Measurements from ENCODE around the gene RAB7B. TPM values are rescaled to one million over a fixed set of nuclear protein-coding genes. Genes with fewer than 3 reads are reported as not detected.

RAB7B gene
- total RNA-seq, 2 experiments from 2014 or later, result not detected

- Histone ChIP-seq H3K27ac (ENCODE audit: low read depth, low read length, poor library complexity, severe bottlenecking) (no peak overlapping the region), H4K20me1 (ENCODE audit: insufficient read depth, low read length) (no peaks in the 10 kb centered on the region), H3K79me2 (ENCODE audit: insufficient read depth, low read depth, low read length) (no peaks in the 10 kb centered on the region), H3K9me3 (ENCODE audit: low read length) (no peaks in the 10 kb centered on the region), H2AFZ (ENCODE audit: low read length) (no peak overlapping the region), H3K4me3 (ENCODE audit: low read depth, low read length, poor library complexity, severe bottlenecking) (no peak overlapping the region), H3K4me2 (ENCODE audit: low read length) (no peak overlapping the region), H3K36me3 (ENCODE audit: insufficient read depth, low read length) (no peaks in the 10 kb centered on the region), H3K9me2 (ENCODE audit: insufficient read depth, low read length) (no peaks in the 10 kb centered on the region), H3K4me1 (ENCODE audit: insufficient read depth, low read length, poor library complexity, severe bottlenecking) (no peaks in the 10 kb centered on the region)
- BruUV-seq (replicated peaks), result no TSS peak
- ChIA-PET CTCF (ENCODE audit: unreplicated experiment) (interaction anchor here (0.9 kb wide), 1 partner anchor 12 kb away, joined by 3 read pairs; no protein-coding TSS in a partner anchor), POLR2A (no interaction called here)
- no peak for TF ChIP-seq EZH2phosphoT487 (IDR thresholded peaks at IDR 0.05; ENCODE audit: borderline replicate concordance, low read depth, low read length)
- TF ChIP-seq CTCF (conservative IDR thresholded peaks at IDR 0.05; ENCODE audit: low read length), result no peak
- intact Hi-C loops (cut with micrococcal nuclease; ENCODE audit: unreplicated experiment), result no loop called here
- no peak for DNase-seq (ENCODE audit: low spot score)
These were observed 37.9 kb downstream of the RAB7B start for GRCh38 chr1:205965036-205965884.

GRCh38 chr1:205963352-205964155, 39.6 kb downstream of the RAB7B start:
- TF ChIP-seq EZH2phosphoT487 (IDR thresholded peaks at IDR 0.05; ENCODE audit: borderline replicate concordance, low read depth, low read length) (no peak), CTCF (conservative IDR thresholded peaks at IDR 0.05; ENCODE audit: low read length) (no peak)
- no peak for DNase-seq (ENCODE audit: low spot score)
- H3K4me2 ChIP-seq (ENCODE audit: low read length), result no peak overlapping the region
- no peak overlapping the region for H2AFZ ChIP-seq (ENCODE audit: low read length)
- no peaks in the 10 kb centered on the region for H3K4me1 ChIP-seq (ENCODE audit: insufficient read depth, low read length, poor library complexity, severe bottlenecking)
- H3K79me2 ChIP-seq (ENCODE audit: insufficient read depth, low read depth, low read length), result no peaks in the 10 kb centered on the region
- H3K36me3 ChIP-seq (ENCODE audit: insufficient read depth, low read length), result no peaks in the 10 kb centered on the region
- intact Hi-C loops (cut with micrococcal nuclease; ENCODE audit: unreplicated experiment), result no loop called here
- no peaks in the 10 kb centered on the region for H4K20me1 ChIP-seq (ENCODE audit: insufficient read depth, low read length)
- ChIA-PET POLR2A (no interaction called here), CTCF (ENCODE audit: unreplicated experiment) (no interaction called here)
- no peaks in the 10 kb centered on the region for H3K9me3 ChIP-seq (ENCODE audit: low read length)
- no peak overlapping the region for H3K27ac ChIP-seq (ENCODE audit: low read depth, low read length, poor library complexity, severe bottlenecking)
- H3K9me2 ChIP-seq (ENCODE audit: insufficient read depth, low read length), result no peaks in the 10 kb centered on the region
- no TSS peak for BruUV-seq (replicated peaks)
- H3K4me3 ChIP-seq (ENCODE audit: low read depth, low read length, poor library complexity, severe bottlenecking), result no peak overlapping the region
